ENCODE data around the gene MTUS2.

DNA sequence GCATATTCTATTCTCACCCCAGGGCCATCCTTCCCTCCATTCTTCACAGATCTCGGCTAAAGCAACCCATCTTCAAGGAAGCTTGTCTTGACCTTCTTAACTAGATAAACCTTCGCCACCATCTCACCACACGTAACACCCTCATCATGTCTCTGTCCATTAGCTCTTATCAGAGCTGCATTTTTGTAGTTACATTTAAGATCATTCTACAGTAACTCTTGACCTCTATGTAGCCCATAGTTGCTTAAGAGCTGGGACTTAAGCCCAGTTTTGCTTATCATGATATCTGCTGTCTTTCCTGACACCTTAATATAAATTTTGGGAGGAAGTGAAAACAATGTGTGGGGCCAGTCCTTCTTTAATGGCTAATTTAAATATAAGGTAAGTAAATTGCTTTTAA, 345.1 kb downstream of the MTUS2 start:
- no peak for TF ChIP-seq EZH2 (IDR thresholded peaks at IDR 0.05; ENCODE audit: borderline replicate concordance, low read depth, low read length, severe bottlenecking)
- TF ChIP-seq, protein P1, sequence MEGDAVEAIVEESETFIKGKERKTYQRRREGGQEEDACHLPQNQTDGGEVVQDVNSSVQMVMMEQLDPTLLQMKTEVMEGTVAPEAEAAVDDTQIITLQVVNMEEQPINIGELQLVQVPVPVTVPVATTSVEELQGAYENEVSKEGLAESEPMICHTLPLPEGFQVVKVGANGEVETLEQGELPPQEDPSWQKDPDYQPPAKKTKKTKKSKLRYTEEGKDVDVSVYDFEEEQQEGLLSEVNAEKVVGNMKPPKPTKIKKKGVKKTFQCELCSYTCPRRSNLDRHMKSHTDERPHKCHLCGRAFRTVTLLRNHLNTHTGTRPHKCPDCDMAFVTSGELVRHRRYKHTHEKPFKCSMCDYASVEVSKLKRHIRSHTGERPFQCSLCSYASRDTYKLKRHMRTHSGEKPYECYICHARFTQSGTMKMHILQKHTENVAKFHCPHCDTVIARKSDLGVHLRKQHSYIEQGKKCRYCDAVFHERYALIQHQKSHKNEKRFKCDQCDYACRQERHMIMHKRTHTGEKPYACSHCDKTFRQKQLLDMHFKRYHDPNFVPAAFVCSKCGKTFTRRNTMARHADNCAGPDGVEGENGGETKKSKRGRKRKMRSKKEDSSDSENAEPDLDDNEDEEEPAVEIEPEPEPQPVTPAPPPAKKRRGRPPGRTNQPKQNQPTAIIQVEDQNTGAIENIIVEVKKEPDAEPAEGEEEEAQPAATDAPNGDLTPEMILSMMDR (IDR thresholded peaks at IDR 0.05; ENCODE audit: borderline replicate concordance, extremely low read depth, low read length, poor library complexity, severe bottlenecking): no peak

All from DND-41 (cell line).